Measurements from ENCODE around the gene PTPRN2.

PTPRN2 gene

DNA sequence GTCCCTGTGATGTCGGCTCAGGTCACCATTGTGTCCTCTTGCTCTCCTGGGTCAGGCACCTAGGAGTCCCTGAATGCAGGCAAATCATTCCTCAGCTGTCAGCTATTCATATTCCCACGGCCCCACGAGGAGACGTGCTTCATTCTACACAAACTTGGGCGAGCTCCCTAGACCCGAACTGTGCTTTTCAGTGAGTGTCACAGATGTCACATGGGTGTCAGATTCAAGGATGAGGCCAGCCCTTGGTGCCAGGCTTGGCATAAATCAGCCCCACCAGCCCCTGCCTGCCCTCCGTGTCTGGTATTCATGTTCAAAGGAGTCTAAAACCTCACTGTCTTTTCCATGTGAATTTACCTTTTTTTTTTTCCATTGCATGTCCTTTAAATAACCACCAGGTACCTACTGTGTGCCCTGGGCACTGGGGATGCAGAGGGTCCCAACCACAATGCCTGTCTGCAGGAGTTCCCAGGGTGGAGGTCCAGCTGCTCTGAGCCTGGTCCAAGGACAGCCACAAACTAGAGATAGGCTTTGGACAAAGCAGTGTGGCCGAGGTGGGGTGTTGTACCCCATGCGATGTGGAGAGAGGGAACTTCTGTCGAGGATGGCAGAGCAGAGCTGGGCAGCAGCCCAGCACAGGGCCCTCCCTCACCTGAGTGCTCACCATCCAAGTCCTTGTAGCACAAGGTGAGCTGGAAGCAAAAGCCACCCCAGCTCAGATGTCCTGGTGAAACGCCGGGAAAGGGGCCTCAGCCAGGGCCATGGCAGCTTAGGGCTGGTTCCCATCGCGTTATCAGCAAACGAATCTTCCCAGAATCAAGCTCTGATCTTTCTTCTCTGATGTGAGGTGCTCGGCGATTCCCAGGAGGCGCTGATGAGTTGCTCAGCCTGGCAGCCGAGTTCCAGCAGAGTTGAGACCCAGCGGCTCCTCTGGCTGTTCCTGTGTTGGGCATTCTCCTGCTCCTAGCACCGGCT lies 611.9 kb downstream of the PTPRN2 start:
- no peak for DNase-seq (ENCODE audit: low read depth, low spot score)
- H3K4me3 ChIP-seq (ENCODE audit: low read depth, low read length), result no peak overlapping the region
- CTCF ChIA-PET, result no interaction called here
- POLR2A ChIA-PET, result no interaction called here
- TF ChIP-seq, protein P1, sequence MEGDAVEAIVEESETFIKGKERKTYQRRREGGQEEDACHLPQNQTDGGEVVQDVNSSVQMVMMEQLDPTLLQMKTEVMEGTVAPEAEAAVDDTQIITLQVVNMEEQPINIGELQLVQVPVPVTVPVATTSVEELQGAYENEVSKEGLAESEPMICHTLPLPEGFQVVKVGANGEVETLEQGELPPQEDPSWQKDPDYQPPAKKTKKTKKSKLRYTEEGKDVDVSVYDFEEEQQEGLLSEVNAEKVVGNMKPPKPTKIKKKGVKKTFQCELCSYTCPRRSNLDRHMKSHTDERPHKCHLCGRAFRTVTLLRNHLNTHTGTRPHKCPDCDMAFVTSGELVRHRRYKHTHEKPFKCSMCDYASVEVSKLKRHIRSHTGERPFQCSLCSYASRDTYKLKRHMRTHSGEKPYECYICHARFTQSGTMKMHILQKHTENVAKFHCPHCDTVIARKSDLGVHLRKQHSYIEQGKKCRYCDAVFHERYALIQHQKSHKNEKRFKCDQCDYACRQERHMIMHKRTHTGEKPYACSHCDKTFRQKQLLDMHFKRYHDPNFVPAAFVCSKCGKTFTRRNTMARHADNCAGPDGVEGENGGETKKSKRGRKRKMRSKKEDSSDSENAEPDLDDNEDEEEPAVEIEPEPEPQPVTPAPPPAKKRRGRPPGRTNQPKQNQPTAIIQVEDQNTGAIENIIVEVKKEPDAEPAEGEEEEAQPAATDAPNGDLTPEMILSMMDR (IDR thresholded peaks at IDR 0.05; ENCODE audit: insufficient read depth, low read length, missing control alignments), result no peak

DNA sequence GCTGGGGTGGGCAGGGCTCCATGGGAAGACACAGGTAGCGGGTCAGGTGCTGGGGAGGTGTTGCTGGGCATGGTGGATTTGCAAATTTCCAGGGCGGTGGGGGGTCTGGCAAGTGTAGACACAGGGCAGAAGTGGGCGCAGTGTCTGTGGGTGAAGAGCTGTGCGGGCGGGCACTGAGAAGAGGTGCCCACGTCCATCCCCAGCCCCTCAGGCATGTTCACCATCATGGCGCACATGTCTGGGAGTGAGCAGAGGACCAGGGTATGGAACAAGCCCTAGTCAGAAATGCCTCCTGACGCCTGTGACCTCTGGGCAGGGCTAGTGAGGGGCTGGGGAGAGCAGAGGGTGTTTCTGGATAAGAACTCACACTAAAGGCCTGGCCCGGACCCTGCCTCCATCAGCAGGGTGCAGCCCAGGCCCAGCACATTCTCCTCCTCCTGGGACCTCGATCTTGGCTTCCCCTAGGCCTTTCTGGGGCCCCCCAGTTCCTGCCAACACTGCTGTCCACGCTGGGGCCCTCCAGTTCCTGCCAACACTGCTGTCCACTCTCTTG lies 612.9 kb downstream of the PTPRN2 start:
- TF ChIP-seq, protein P1 (IDR thresholded peaks at IDR 0.05; ENCODE audit: insufficient read depth, low read length, missing control alignments), result no peak
- no peak overlapping the region for H3K4me3 ChIP-seq (ENCODE audit: low read depth, low read length)
- DNase-seq (ENCODE audit: low read depth, low spot score), result no peak
- CTCF ChIA-PET, result no interaction called here
- POLR2A ChIA-PET, result no interaction called here

DNA sequence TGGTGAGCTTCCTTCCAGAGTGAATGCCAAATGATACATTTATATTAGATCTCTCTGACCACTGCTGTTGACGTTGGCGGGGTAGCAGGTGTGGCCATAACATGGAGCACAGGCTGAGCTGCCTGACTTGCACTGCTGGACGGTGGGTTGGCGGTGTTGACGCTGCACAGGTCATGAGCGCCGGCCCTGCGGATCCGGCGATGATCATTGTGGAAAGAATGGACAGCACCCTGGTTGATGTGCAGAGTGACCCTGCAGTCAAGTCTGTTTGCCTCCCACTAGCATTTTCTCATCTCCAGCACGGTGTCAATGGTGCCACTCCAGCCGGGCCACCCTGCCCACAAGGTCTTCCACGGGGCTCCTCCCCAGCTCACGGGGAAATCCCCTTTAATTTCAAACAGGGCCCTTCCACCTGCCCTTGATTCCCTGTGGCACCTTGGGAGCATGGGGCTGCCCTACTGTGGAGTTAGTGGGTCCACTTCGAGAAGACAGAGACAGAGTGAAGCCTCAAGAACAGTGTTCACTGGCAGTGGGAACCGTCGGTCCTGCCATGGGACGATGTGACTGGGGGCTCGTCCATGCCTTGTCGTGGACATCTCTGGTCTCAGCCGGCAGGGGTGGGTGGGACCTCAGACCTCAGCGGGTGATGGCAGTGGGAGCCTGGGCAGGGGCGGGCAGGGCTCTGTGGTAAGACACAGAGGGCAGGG lies 613.5 kb downstream of the PTPRN2 start:
- TF ChIP-seq, protein P1 (IDR thresholded peaks at IDR 0.05; ENCODE audit: insufficient read depth, low read length, missing control alignments), result no peak
- ChIA-PET CTCF (no interaction called here), POLR2A (no interaction called here)
- no peak for DNase-seq (ENCODE audit: low read depth, low spot score)
- no peak overlapping the region for H3K4me3 ChIP-seq (ENCODE audit: low read depth, low read length)

DNA sequence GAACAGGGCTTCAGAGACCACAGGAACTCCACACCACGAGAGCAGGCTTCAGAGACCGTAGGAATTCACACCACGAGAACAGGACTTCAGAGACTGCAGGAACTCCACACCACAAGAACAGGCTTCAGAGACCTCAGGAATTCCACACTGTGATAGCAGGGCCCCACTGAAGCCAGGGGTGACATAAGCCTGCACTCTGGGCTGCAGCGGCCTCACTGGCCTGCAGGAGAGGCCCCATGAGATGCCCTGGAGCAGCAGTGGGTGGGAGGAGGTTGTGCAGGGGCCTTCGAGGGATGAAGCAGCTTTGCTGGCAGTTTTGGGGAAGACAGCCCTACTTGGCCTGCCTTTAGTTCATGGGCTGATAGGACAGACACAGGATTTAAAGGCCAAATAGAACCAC lies 614.7 kb downstream of the PTPRN2 start:
- no peak overlapping the region for H3K4me3 ChIP-seq (ENCODE audit: low read depth, low read length)
- no peak for DNase-seq (ENCODE audit: low read depth, low spot score)
- ChIA-PET POLR2A (no interaction called here), CTCF (no interaction called here)
- TF ChIP-seq, protein P1 (IDR thresholded peaks at IDR 0.05; ENCODE audit: insufficient read depth, low read length, missing control alignments), result no peak

DNA sequence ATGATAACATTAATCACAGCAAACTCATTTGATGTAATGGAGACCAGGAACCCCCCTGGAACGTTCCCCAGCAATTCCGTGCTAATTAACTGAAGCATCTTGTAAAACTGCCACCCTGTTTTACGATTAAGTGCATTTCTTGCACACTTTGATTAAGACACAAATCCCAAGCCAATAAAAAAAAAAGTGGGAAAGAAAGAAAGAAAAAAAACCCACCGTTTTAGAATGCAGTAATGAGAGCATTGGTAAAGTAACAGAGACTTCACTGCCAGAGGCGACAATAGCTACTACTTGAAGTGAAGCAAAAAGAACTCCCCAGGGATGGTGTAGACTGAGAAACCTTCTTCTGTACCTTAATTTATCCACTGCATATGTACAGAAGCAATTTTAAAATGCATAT lies 616.1 kb downstream of the PTPRN2 start:
- TF ChIP-seq, protein P1 (IDR thresholded peaks at IDR 0.05; ENCODE audit: insufficient read depth, low read length, missing control alignments), result no peak
- no peak for DNase-seq (ENCODE audit: low read depth, low spot score)
- ChIA-PET POLR2A (no interaction called here), CTCF (no interaction called here)
- H3K4me3 ChIP-seq (ENCODE audit: low read depth, low read length), result no peak overlapping the region

DNA sequence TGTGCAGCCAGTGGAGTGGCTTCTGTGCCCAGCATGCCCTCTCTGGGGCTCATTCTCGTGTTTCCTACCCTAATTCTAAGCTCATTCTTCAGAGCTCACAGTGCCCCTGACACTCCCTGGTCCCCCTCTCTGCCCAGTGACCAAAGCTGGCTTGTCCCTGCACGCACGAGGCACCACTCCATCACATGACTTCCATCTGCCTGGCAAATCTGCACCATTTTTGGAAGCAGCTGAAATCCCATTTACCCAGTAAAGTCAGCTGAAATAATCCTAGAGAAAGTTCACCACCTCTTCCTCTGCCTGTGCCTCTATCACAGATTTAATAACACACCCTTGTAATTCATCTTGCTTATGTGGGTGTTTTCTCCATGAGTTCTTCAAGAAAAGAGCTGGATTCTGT lies 616.9 kb downstream of the PTPRN2 start:
- CTCF ChIA-PET, result no interaction called here
- H3K4me3 ChIP-seq (ENCODE audit: low read depth, low read length), result no peak overlapping the region
- DNase-seq (ENCODE audit: low read depth, low spot score), result no peak
- TF ChIP-seq, protein P1 (IDR thresholded peaks at IDR 0.05; ENCODE audit: insufficient read depth, low read length, missing control alignments), result no peak
- POLR2A ChIA-PET, result no interaction called here

Measured in AG04449 (cell line).